IMR-90 (cell line): ENCODE results near the gene C1QTNF3. TPM values are rescaled to one million over a fixed set of nuclear protein-coding genes. Genes with fewer than 3 reads are reported as not detected.

Experiments used
- ATAC-seq: fragments of 200-7000 bp; cut with Tn5 transposase; 2 replicates; pipeline ENCODE4 v1.9.1; 2020; ENCODE audit warnings: low read depth, mild to moderate bottlenecking, moderate library complexity
- BruUV-seq: library from RNA; stranded (reverse); fragments of 400-500 nt; replicated peaks from 2 replicates; lab custom pipeline; 2021; lab: Mats Ljungman, UMichigan
- CTCF ChIA-PET: fragments of 300-600 bp; formaldehyde crosslinking; extraction: SDS; loops from one replicate; lab custom pipeline; 2021; ENCODE audit warnings: antibody characterized with exemption; lab: Yijun Ruan, JAX
- POLR2A ChIA-PET: fragments of 300-600 bp; sonication (Branson Sonifier 250); formaldehyde crosslinking; loops from one replicate; lab custom pipeline; 2022; ENCODE audit warnings: antibody characterized with exemption; ENCODE audit not compliant: unreplicated experiment; lab: Charles Lee
- DNase-seq: peaks from one replicate; pipeline ENCODE4 v3.0.0; 2013
- H2AFZ ChIP-seq: replicated peaks from 2 replicates; pipeline ENCODE3; 2013; ENCODE audit warnings: low read length, mild to moderate bottlenecking; ENCODE audit not compliant: poor library complexity
- H2AK5ac ChIP-seq: 2 replicates; pipeline ENCODE4 v1.6.1; 2013; ENCODE audit warnings: low read depth, low read length, inconsistent platforms
- H2AK9ac ChIP-seq: replicated peaks from 2 replicates; pipeline ENCODE3; 2013; ENCODE audit warnings: mild to moderate bottlenecking, low read depth, low read length, moderate library complexity; ENCODE audit not compliant: poor library complexity
- H2BK120ac ChIP-seq: 2 replicates; pipeline ENCODE4 v1.6.1; 2013; ENCODE audit warnings: low read depth, low read length, inconsistent platforms
- H2BK15ac ChIP-seq: 3 replicates; pipeline ENCODE4 v1.6.1; 2013; ENCODE audit warnings: low read depth, low read length, inconsistent platforms
- H2BK20ac ChIP-seq: 2 replicates; pipeline ENCODE4 v1.6.1; 2013; ENCODE audit warnings: low read depth, mild to moderate bottlenecking, inconsistent platforms, low read length, moderate library complexity
- H2BK5ac ChIP-seq: 2 replicates; pipeline ENCODE4 v1.6.1; 2013; ENCODE audit warnings: mild to moderate bottlenecking, low read depth, low read length, inconsistent platforms; ENCODE audit not compliant: poor library complexity, severe bottlenecking
- H3K14ac ChIP-seq: replicated peaks from 2 replicates; pipeline ENCODE4 v1.6.1; 2013; ENCODE audit warnings: low read depth, low read length, inconsistent platforms
- H3K18ac ChIP-seq: 2 replicates; pipeline ENCODE4 v1.6.1; 2013; ENCODE audit warnings: low read depth, low read length, control low read depth
- H3K23ac ChIP-seq: 2 replicates; pipeline ENCODE4 v1.6.1; 2013; ENCODE audit warnings: low read depth, low read length, inconsistent platforms
- H3K27ac ChIP-seq: 2 replicates; pipeline ENCODE4 v1.5.1; 2013; ENCODE audit warnings: mild to moderate bottlenecking, control low read depth, low read length; ENCODE audit not compliant: insufficient read depth
- H3K27me3 ChIP-seq: 2 replicates; pipeline ENCODE4 v1.6.1; 2013; ENCODE audit warnings: low read length; ENCODE audit not compliant: control insufficient read depth, insufficient read depth
- H3K36me3 ChIP-seq: 2 replicates; pipeline ENCODE4 v1.6.1; 2013; ENCODE audit warnings: low read length, mixed read lengths; ENCODE audit not compliant: control insufficient read depth, insufficient read depth
- H3K4ac ChIP-seq: 2 replicates; pipeline ENCODE4 v1.6.1; 2013; ENCODE audit warnings: low read depth, low read length, inconsistent platforms
- H3K4me1 ChIP-seq: 2 replicates; pipeline ENCODE4 v1.6.1; 2013; ENCODE audit warnings: low read length, mixed read lengths; ENCODE audit not compliant: control insufficient read depth, insufficient read depth
- H3K4me2 ChIP-seq: 2 replicates; pipeline ENCODE4 v1.6.1; 2013; ENCODE audit warnings: low read depth, mild to moderate bottlenecking, control low read depth, low read length, moderate library complexity
- H3K4me3 ChIP-seq: 2 replicates; pipeline ENCODE4 v1.5.1; 2013; ENCODE audit warnings: low read depth, mild to moderate bottlenecking, control low read depth, low read length, moderate library complexity; ENCODE audit not compliant: insufficient read depth
- H3K56ac ChIP-seq: 2 replicates; pipeline ENCODE4 v1.6.1; 2013; ENCODE audit warnings: low read length, inconsistent platforms; ENCODE audit not compliant: insufficient read depth; ENCODE audit errors: extremely low read depth
- H3K79me1 ChIP-seq, 2 experiments: 2 replicates each; pipeline ENCODE4 v1.6.1; 2013; ENCODE audit warnings: low read length in 2 of 2, inconsistent platforms in 1 of 2, low read depth in 1 of 2
- H3K9ac ChIP-seq: 2 replicates; pipeline ENCODE4 v1.6.1; 2013; ENCODE audit warnings: low read depth, low read length, control low read depth
- H3K9me1 ChIP-seq: 2 replicates; pipeline ENCODE4 v1.6.1; 2013; ENCODE audit warnings: low read length, inconsistent platforms; ENCODE audit not compliant: insufficient read depth
- H3K9me3 ChIP-seq: 2 replicates; pipeline ENCODE4 v1.6.1; 2013; ENCODE audit warnings: low read length; ENCODE audit not compliant: control insufficient read depth, insufficient read depth
- H4K20me1 ChIP-seq: 2 replicates; pipeline ENCODE4 v1.6.1; 2013; ENCODE audit warnings: low read length, inconsistent platforms; ENCODE audit not compliant: insufficient read depth
- H4K5ac ChIP-seq: 2 replicates; pipeline ENCODE4 v1.6.1; 2013; ENCODE audit warnings: mild to moderate bottlenecking, low read depth, low read length, control low read depth
- H4K8ac ChIP-seq, 2 experiments: 2 replicates each; pipeline ENCODE4 v1.6.1; 2013; ENCODE audit warnings: low read depth in 2 of 2, low read length in 2 of 2, control low read depth in 1 of 2, inconsistent platforms in 1 of 2
- H4K91ac ChIP-seq: 2 replicates; pipeline ENCODE4 v1.6.1; 2013; ENCODE audit warnings: low read depth, low read length, inconsistent platforms; ENCODE audit not compliant: insufficient read depth
- BHLHE40 ChIP-seq: fragments of 150-350 bp; IDR thresholded peaks from 2 replicates; pipeline ENCODE4 v1.6.1; 2016; ENCODE audit warnings: mild to moderate bottlenecking, low read depth, low read length
- CEBPB ChIP-seq: IDR thresholded peaks from 2 replicates; pipeline ENCODE4 v1.6.1; 2012; ENCODE audit warnings: low read depth, low read length, improper control_type of control experiment
- CHD1 ChIP-seq: IDR thresholded peaks from 2 replicates; pipeline ENCODE4 v1.6.1; 2012; ENCODE audit warnings: low read depth, low read length, improper control_type of control experiment
- ELK1 ChIP-seq: fragments of 150-350 bp; IDR thresholded peaks from 2 replicates; pipeline ENCODE4 v1.6.1; 2016; ENCODE audit warnings: low read depth, mild to moderate bottlenecking, low read length, moderate library complexity, borderline replicate concordance
- FOS ChIP-seq: fragments of 150-350 bp; IDR thresholded peaks from 2 replicates; pipeline ENCODE4 v1.6.1; 2016; ENCODE audit warnings: low read depth, low read length
- MXI1 ChIP-seq: IDR thresholded peaks from 2 replicates; pipeline ENCODE4 v1.6.1; 2012; ENCODE audit warnings: low read depth, mild to moderate bottlenecking, low read length, moderate library complexity, borderline replicate concordance
- RAD21 ChIP-seq: IDR thresholded peaks from 2 replicates; pipeline ENCODE4 v1.6.1; 2012; ENCODE audit warnings: low read length, improper control_type of control experiment
- RCOR1 ChIP-seq: IDR thresholded peaks from 2 replicates; pipeline ENCODE4 v1.6.1; 2012; ENCODE audit warnings: mild to moderate bottlenecking, low read length, improper control_type of control experiment; ENCODE audit not compliant: insufficient replicate concordance
- RFX5 ChIP-seq: IDR thresholded peaks from 2 replicates; pipeline ENCODE4 v1.8.0; 2012; ENCODE audit warnings: low read depth, mild to moderate bottlenecking, low read length, moderate library complexity
- USF2 ChIP-seq: fragments of 150-350 bp; IDR thresholded peaks from 2 replicates; pipeline ENCODE4 v1.6.1; 2017; ENCODE audit warnings: mild to moderate bottlenecking, antibody characterized with exemption, low read length, low read depth
- WGBS, 2 experiments: methylation state at CpG; one replicate each; pipeline versions ENCODE4 v1.1.5 to v1.1.7; 2013; ENCODE audit warnings: missing lambda C conversion rate in 2 of 2; ENCODE audit not compliant: insufficient read length in 1 of 2; ENCODE audit errors: extremely low coverage in 2 of 2; 5-methylcytosine and 5-hydroxymethylcytosine counted together
- dilution Hi-C: fragments of 300-500 bp; cut with HindIII; formaldehyde crosslinking; loops from one replicate; pipeline ENCODE4 v1.14.3; 2018; ENCODE audit warnings: low sequenced_read_pairs; ENCODE audit not compliant: unreplicated experiment
- in situ Hi-C: fragments of 300-500 bp; cut with MboI; formaldehyde crosslinking; loops from 3 replicates; pipeline ENCODE4 v1.14.3; 2019; ENCODE audit warnings: low sequenced_read_pairs, inconsistent platforms, mixed read lengths
- intact Hi-C: fragments of 100-400 bp; cut with micrococcal nuclease; formaldehyde crosslinking; loops from 2 replicates; pipeline ENCODE4 v1.10.0; 2022
- polyA plus RNA-seq, 3 experiments: library from polyadenylated mRNA; depleted of rRNA; stranded (reverse); fragments of >200 nt; gene quantifications; 2 replicates each; pipeline ENCODE4 v1.2.3, GENCODE V29; 2012; ENCODE audit warnings: low replicate concordance in 1 of 3
- total RNA-seq: library from RNA; depleted of rRNA; stranded (reverse); fragments of >200 nt; gene quantifications from 2 replicates; pipeline ENCODE4 v1.2.3, GENCODE V29; 2012

Gene C1QTNF3
- total and polyA plus RNA-seq, 2 of the 4 experiments (the other 2 are of a cell fraction), result 1.0 to 1.4 TPM

GRCh38 chr5:33980030-33980429 lies 63.0 kb downstream of the C1QTNF3 start:
- H3K9ac ChIP-seq, result no peak overlapping the region
- no peak overlapping the region for H2BK20ac ChIP-seq
- no CpG with 5 or more reads among the region's 3 CpGs for WGBS, 2 experiments
- peaks cover 10% of the 10 kb centered on the region for H3K27me3 ChIP-seq
- BruUV-seq, result no TSS peak
- no peak overlapping the region for H3K4me2 ChIP-seq
- no peak overlapping the region for H3K56ac ChIP-seq
- 0 out of 2 replicates have a peak, but pooled peaks cover 4% of the 10 kb centered on the region for H3K9me1 ChIP-seq
- H2AFZ ChIP-seq, result no peak overlapping the region
- POLR2A ChIA-PET, result no interaction called here
- in situ Hi-C loops, result loop anchor here (25.0 kb wide), 1 partner anchor 907 kb away; no protein-coding TSS in a partner anchor
- DNase-seq (no peak), ATAC-seq (no peak)
- H4K91ac ChIP-seq, result no peak overlapping the region
- H3K23ac ChIP-seq, result no peak overlapping the region
- no peak overlapping the region for H3K14ac ChIP-seq
- H4K8ac ChIP-seq, result no peak overlapping the region
- no peak for TF ChIP-seq ELK1
- no peak for TF ChIP-seq RAD21
- no peak for TF ChIP-seq RCOR1
- no peak for TF ChIP-seq BHLHE40
- TF ChIP-seq MXI1, result no peak
- TF ChIP-seq USF2, result no peak
- TF ChIP-seq CEBPB, result no peak
- no peak for TF ChIP-seq RFX5
- no peak for TF ChIP-seq CHD1
- no peak for TF ChIP-seq FOS
- CTCF ChIA-PET, result no interaction called here
- H2AK9ac ChIP-seq, result no peak overlapping the region
- H3K36me3 ChIP-seq, result no peaks in the 10 kb centered on the region
- no peak overlapping the region for H2BK120ac ChIP-seq
- no peak overlapping the region for H2BK5ac ChIP-seq
- H3K4me1 ChIP-seq, result peaks cover 6% of the 10 kb centered on the region
- no peak overlapping the region for H2BK15ac ChIP-seq
- no peak overlapping the region for H3K4ac ChIP-seq
- no peaks in the 10 kb centered on the region for H3K9me3 ChIP-seq
- no peaks in the 10 kb centered on the region for H4K20me1 ChIP-seq
- no peak overlapping the region for H2AK5ac ChIP-seq
- no peak overlapping the region for H3K27ac ChIP-seq
- H3K4me3 ChIP-seq, result no peak overlapping the region
- dilution Hi-C loops, result no loop called here
- intact Hi-C loops, result no loop called here
- H4K5ac ChIP-seq, result no peak overlapping the region
- no peak overlapping the region for H3K18ac ChIP-seq
- H3K79me1 ChIP-seq, result no peaks in the 10 kb centered on the region
